ENCODE measurements around the gene NTNG1.

GRCh38 chr1:107142140-107142542 lies 1.3 kb downstream of the NTNG1 start:
- TF ChIP-seq, protein P1, sequence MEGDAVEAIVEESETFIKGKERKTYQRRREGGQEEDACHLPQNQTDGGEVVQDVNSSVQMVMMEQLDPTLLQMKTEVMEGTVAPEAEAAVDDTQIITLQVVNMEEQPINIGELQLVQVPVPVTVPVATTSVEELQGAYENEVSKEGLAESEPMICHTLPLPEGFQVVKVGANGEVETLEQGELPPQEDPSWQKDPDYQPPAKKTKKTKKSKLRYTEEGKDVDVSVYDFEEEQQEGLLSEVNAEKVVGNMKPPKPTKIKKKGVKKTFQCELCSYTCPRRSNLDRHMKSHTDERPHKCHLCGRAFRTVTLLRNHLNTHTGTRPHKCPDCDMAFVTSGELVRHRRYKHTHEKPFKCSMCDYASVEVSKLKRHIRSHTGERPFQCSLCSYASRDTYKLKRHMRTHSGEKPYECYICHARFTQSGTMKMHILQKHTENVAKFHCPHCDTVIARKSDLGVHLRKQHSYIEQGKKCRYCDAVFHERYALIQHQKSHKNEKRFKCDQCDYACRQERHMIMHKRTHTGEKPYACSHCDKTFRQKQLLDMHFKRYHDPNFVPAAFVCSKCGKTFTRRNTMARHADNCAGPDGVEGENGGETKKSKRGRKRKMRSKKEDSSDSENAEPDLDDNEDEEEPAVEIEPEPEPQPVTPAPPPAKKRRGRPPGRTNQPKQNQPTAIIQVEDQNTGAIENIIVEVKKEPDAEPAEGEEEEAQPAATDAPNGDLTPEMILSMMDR (IDR thresholded peaks at IDR 0.05 in 2 of 3, conservative IDR thresholded peaks at IDR 0.05 in 1 of 3; ENCODE audit: control insufficient read depth in 2 of 3, extremely low read depth in 1 of 3, insufficient read depth in 1 of 3, low read depth in 3 of 3, low read length in 3 of 3), result peak; percentile 45 to 50 (median 49); a peak in 5 of 6 replicates
- TF ChIP-seq JUND (IDR thresholded peaks at IDR 0.05; ENCODE audit: low read depth, low read length) (no peak), NR2C2 (IDR thresholded peaks at IDR 0.05; ENCODE audit: borderline replicate concordance, control insufficient read depth, insufficient read length, low read depth) (no peak), ZNF24 (IDR thresholded peaks at IDR 0.05) (no peak), KAT2A (conservative IDR thresholded peaks at IDR 0.05; ENCODE audit: control insufficient read depth, low read depth, low read length) (no peak), FOXK2 (IDR thresholded peaks at IDR 0.05) (no peak), POLR2AphosphoS5 (IDR thresholded peaks at IDR 0.05; ENCODE audit: low read length) (no peak), MAX (IDR thresholded peaks at IDR 0.05; ENCODE audit: low read depth, low read length) (no peak), ATF7 (IDR thresholded peaks at IDR 0.05; ENCODE audit: low read depth) (no peak), HDAC6 (IDR thresholded peaks at IDR 0.05; ENCODE audit: unreplicated experiment) (no peak), PAX5 (IDR thresholded peaks at IDR 0.05; ENCODE audit: borderline replicate concordance, low read depth, low read length) (no peak)
- TF ChIP-seq, protein P2, sequence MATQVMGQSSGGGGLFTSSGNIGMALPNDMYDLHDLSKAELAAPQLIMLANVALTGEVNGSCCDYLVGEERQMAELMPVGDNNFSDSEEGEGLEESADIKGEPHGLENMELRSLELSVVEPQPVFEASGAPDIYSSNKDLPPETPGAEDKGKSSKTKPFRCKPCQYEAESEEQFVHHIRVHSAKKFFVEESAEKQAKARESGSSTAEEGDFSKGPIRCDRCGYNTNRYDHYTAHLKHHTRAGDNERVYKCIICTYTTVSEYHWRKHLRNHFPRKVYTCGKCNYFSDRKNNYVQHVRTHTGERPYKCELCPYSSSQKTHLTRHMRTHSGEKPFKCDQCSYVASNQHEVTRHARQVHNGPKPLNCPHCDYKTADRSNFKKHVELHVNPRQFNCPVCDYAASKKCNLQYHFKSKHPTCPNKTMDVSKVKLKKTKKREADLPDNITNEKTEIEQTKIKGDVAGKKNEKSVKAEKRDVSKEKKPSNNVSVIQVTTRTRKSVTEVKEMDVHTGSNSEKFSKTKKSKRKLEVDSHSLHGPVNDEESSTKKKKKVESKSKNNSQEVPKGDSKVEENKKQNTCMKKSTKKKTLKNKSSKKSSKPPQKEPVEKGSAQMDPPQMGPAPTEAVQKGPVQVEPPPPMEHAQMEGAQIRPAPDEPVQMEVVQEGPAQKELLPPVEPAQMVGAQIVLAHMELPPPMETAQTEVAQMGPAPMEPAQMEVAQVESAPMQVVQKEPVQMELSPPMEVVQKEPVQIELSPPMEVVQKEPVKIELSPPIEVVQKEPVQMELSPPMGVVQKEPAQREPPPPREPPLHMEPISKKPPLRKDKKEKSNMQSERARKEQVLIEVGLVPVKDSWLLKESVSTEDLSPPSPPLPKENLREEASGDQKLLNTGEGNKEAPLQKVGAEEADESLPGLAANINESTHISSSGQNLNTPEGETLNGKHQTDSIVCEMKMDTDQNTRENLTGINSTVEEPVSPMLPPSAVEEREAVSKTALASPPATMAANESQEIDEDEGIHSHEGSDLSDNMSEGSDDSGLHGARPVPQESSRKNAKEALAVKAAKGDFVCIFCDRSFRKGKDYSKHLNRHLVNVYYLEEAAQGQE (IDR thresholded peaks at IDR 0.05; ENCODE audit: low read depth, low read length), result no peak
